Ishikawa (cell line): ENCODE data around the gene TBCD.

Source experiments
- CEBPB ChIP-seq: IDR thresholded peaks from 2 replicates; pipeline ENCODE4 v1.6.1; 2012
- CREB1 ChIP-seq: IDR thresholded peaks from 2 replicates; pipeline ENCODE4 v1.6.1; 2012; ENCODE audit warnings: low read depth
- EGR1 ChIP-seq: IDR thresholded peaks from 2 replicates; pipeline ENCODE4 v1.6.1; 2012
- EP300 ChIP-seq: IDR thresholded peaks from 2 replicates; pipeline ENCODE4 v1.6.1; 2012; ENCODE audit warnings: borderline replicate concordance
- FOXM1 ChIP-seq: IDR thresholded peaks from 2 replicates; pipeline ENCODE4 v1.6.1; 2012; ENCODE audit warnings: low read depth, borderline replicate concordance
- MAX ChIP-seq: IDR thresholded peaks from 2 replicates; pipeline ENCODE4 v1.6.1; 2012
- NFIC ChIP-seq: IDR thresholded peaks from 2 replicates; pipeline ENCODE4 v1.6.1; 2012
- RAD21 ChIP-seq: IDR thresholded peaks from 2 replicates; pipeline ENCODE4 v1.6.1; 2012; ENCODE audit warnings: low read depth
- TAF1 ChIP-seq: IDR thresholded peaks from 2 replicates; pipeline ENCODE4 v1.6.1; 2012; ENCODE audit warnings: low read depth, mild to moderate bottlenecking
- TCF12 ChIP-seq: IDR thresholded peaks from 2 replicates; pipeline ENCODE4 v1.6.1; 2012; ENCODE audit warnings: low read depth
- TEAD4 ChIP-seq: IDR thresholded peaks from 2 replicates; pipeline ENCODE4 v1.6.1; 2012
- YY1 ChIP-seq: IDR thresholded peaks from 2 replicates; pipeline ENCODE4 v1.6.1; 2012; ENCODE audit warnings: low read depth
- ZBTB7A ChIP-seq: IDR thresholded peaks from 2 replicates; pipeline ENCODE4 v1.6.1; 2012; ENCODE audit warnings: low read depth
- TF ChIP-seq, protein P1 (sequence below): IDR thresholded peaks from 2 replicates; pipeline ENCODE4 v1.6.1; 2012
- TF ChIP-seq, protein P2 (sequence below): IDR thresholded peaks from 2 replicates; pipeline ENCODE4 v1.6.1; 2012; ENCODE audit warnings: low read depth, mild to moderate bottlenecking

TBCD gene

GRCh38 chr17:82745524-82745923, 6.3 kb upstream of the TBCD start:
- TF ChIP-seq NFIC (no peak), MAX (no peak), FOXM1 (no peak), CEBPB (no peak), TEAD4 (no peak), CREB1 (no peak), TCF12 (no peak), ZBTB7A (no peak), YY1 (no peak), TAF1 (no peak), RAD21 (no peak), EP300 (no peak), EGR1 (no peak)
- TF ChIP-seq, protein P1, sequence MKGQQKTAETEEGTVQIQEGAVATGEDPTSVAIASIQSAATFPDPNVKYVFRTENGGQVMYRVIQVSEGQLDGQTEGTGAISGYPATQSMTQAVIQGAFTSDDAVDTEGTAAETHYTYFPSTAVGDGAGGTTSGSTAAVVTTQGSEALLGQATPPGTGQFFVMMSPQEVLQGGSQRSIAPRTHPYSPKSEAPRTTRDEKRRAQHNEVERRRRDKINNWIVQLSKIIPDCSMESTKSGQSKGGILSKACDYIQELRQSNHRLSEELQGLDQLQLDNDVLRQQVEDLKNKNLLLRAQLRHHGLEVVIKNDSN, result no peak
- TF ChIP-seq, protein P2, sequence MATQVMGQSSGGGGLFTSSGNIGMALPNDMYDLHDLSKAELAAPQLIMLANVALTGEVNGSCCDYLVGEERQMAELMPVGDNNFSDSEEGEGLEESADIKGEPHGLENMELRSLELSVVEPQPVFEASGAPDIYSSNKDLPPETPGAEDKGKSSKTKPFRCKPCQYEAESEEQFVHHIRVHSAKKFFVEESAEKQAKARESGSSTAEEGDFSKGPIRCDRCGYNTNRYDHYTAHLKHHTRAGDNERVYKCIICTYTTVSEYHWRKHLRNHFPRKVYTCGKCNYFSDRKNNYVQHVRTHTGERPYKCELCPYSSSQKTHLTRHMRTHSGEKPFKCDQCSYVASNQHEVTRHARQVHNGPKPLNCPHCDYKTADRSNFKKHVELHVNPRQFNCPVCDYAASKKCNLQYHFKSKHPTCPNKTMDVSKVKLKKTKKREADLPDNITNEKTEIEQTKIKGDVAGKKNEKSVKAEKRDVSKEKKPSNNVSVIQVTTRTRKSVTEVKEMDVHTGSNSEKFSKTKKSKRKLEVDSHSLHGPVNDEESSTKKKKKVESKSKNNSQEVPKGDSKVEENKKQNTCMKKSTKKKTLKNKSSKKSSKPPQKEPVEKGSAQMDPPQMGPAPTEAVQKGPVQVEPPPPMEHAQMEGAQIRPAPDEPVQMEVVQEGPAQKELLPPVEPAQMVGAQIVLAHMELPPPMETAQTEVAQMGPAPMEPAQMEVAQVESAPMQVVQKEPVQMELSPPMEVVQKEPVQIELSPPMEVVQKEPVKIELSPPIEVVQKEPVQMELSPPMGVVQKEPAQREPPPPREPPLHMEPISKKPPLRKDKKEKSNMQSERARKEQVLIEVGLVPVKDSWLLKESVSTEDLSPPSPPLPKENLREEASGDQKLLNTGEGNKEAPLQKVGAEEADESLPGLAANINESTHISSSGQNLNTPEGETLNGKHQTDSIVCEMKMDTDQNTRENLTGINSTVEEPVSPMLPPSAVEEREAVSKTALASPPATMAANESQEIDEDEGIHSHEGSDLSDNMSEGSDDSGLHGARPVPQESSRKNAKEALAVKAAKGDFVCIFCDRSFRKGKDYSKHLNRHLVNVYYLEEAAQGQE, result no peak

GRCh38 chr17:82748756-82749155, 3.1 kb upstream of the TBCD start:
- TF ChIP-seq CREB1, result no peak
- TF ChIP-seq TEAD4, result no peak
- TF ChIP-seq TCF12, result no peak
- TF ChIP-seq, protein P1, result no peak
- TF ChIP-seq EP300, result no peak
- TF ChIP-seq, protein P2, result no peak
- no peak for TF ChIP-seq TAF1

DNA sequence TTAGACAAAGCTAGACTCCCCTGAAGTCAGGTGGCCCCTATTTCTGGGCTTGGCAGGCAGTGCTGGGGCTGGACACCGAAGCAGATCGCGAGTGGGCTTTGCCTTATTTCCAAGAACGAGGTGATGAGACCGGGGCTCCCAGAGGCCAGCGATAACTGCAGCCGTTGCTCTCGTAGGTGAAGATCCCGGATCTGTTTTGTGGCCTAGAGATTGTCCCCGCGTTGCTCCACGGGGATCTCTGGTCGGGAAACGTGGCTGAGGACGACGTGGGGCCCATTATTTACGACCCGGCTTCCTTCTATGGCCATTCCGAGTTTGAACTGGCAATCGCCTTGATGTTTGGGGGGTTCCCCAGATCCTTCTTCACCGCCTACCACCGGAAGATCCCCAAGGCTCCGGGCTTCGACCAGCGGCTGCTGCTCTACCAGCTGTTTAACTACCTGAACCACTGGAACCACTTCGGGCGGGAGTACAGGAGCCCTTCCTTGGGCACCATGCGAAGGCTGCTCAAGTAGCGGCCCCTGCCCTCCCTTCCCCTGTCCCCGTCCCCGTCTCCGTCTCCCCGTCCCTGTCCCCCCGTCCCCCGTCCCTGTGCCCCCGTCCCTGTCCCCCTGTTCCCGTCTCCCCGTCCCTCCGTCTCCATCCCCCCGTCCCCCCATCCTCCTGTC, 1.5 kb upstream of the TBCD start:
- no peak for TF ChIP-seq RAD21
- TF ChIP-seq TEAD4, result no peak
- no peak for TF ChIP-seq NFIC
- TF ChIP-seq EP300, result no peak
- no peak for TF ChIP-seq CEBPB

DNA sequence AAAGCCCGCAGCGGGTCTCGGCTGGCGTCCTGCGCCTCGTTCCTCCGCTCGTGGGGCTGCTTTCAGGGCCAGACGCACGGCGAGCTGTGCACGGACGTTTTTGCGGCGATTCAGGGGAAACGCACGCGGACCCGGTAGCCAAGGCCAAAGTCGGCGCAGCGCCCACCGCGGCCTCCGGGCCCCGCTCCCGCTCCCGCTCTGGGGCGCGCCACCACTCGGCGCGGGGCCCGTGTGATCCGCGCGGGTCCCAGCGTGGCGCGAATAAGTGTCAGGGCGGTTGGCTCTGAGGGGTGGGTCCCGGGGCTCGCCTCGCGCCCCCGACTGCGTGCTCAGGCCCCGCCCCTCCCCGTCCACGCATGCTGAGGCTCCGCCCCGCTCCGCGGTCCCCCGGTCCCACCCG, 694 bp upstream of the TBCD start:
- peak; percentile 53 for TF ChIP-seq MAX
- TF ChIP-seq YY1, result no peak

- TF ChIP-seq ZBTB7A, result 0 out of 2 replicates have a peak, but pooled peaks have one; percentile 21
- no peak; the same call in 1 of the 2 replicates for TF ChIP-seq EGR1
These were observed 721 bp downstream of the TBCD start for GRCh38 chr17:82752371-82753200.

DNA sequence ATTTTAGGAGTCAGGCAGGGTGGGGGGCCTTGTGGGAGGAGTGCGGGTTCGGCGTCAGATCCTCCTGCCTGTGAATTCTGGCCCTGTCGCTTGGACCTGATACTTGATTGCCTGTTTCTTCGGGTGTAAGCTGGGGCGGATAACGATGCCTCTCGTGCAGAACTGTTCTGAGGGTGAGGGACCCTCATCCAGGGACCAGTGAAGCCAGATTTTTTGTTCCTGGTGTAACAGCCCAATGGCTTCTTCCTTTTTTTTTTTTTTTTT, 1.3 kb downstream of the TBCD start:
- TF ChIP-seq, protein P1, result no peak
- TF ChIP-seq TAF1, result no peak
- TF ChIP-seq EP300, result no peak
- TF ChIP-seq YY1, result no peak
- TF ChIP-seq, protein P2, result no peak
- no peak for TF ChIP-seq CEBPB
- TF ChIP-seq TCF12, result no peak
- no peak for TF ChIP-seq CREB1
- no peak for TF ChIP-seq RAD21
- no peak for TF ChIP-seq MAX
- TF ChIP-seq EGR1, result no peak
- TF ChIP-seq ZBTB7A, result no peak
- TF ChIP-seq NFIC, result no peak
